CD4-positive, alpha-beta memory T cell (primary cell): ENCODE measurements around the gene NRARP. TPM values are rescaled to one million over a fixed set of nuclear protein-coding genes. Genes with fewer than 3 reads are reported as not detected.

Experiments
- CTCF ChIA-PET: fragments of 350-600 bp; sonication (Branson Sonifier 250); formaldehyde crosslinking; loops from one replicate; lab custom pipeline; 2021; ENCODE audit warnings: inconsistent platforms; ENCODE audit not compliant: partially characterized antibody; lab: Charles Lee
- POLR2A ChIA-PET: fragments of 350-600 bp; sonication (Branson Sonifier 250); formaldehyde crosslinking; loops from one replicate; lab custom pipeline; 2021; ENCODE audit not compliant: partially characterized antibody; lab: Charles Lee
- DNase-seq, 5 donors: peaks; one replicate each; pipeline versions ENCODE4 v3.0.0 to v3.0.0-alpha.2; 2020 to 2022; ENCODE audit warnings: mixed read lengths in 1 of 5
- H3K27ac ChIP-seq: one replicate; pipeline ENCODE4 v1.7.0; 2013; ENCODE audit warnings: low read depth, low read length
- H3K27me3 ChIP-seq: 2 replicates; pipeline ENCODE4 v1.7.0; 2013; ENCODE audit warnings: mild to moderate bottlenecking, low read length, moderate library complexity; ENCODE audit not compliant: insufficient read depth
- H3K36me3 ChIP-seq: 2 replicates; pipeline ENCODE4 v1.7.0; 2013; ENCODE audit warnings: mild to moderate bottlenecking, low read length, moderate library complexity; ENCODE audit not compliant: insufficient read depth
- H3K4me1 ChIP-seq: 2 replicates; pipeline ENCODE4 v1.7.0; 2013; ENCODE audit warnings: mild to moderate bottlenecking, low read length, moderate library complexity; ENCODE audit not compliant: insufficient read depth
- H3K4me3 ChIP-seq, 2 donors: one replicate each; pipeline ENCODE4 v1.7.0; 2013; ENCODE audit warnings: low read length in 2 of 2, mild to moderate bottlenecking in 1 of 2
- H3K9me3 ChIP-seq, 2 donors: one replicate each; pipeline ENCODE4 v1.7.0; 2013; ENCODE audit warnings: low read length in 2 of 2, control low read depth in 1 of 2; ENCODE audit not compliant: control insufficient read depth in 1 of 2
- H3K27ac Mint-ChIP-seq, 7 donors: one replicate each; pipeline ENCODE4 v1.8.0; 2020 to 2021; ENCODE audit warnings: mixed read lengths in 7 of 7, mild to moderate bottlenecking in 6 of 7, inconsistent platforms in 3 of 7, moderate library complexity in 3 of 7
- H3K27me3 Mint-ChIP-seq, 2 donors: one replicate each; pipeline ENCODE4 v1.8.0; 2020 to 2021; ENCODE audit warnings: mixed read lengths in 2 of 2
- H3K36me3 Mint-ChIP-seq, 2 donors: one replicate each; pipeline ENCODE4 v1.8.0; 2020 to 2021; ENCODE audit warnings: mixed read lengths in 2 of 2, inconsistent platforms in 1 of 2, mild to moderate bottlenecking in 1 of 2
- H3K4me1 Mint-ChIP-seq, 4 donors: one replicate each; pipeline ENCODE4 v1.8.0; 2020 to 2021; ENCODE audit warnings: mixed read lengths in 4 of 4, mild to moderate bottlenecking in 1 of 4
- H3K4me3 Mint-ChIP-seq, 8 donors: one replicate each; pipeline ENCODE4 v1.8.0; 2020 to 2021; ENCODE audit warnings: mixed read lengths in 8 of 8, mild to moderate bottlenecking in 7 of 8, moderate library complexity in 6 of 8, inconsistent platforms in 3 of 8
- H3K9me3 Mint-ChIP-seq, 8 donors: one replicate each; pipeline ENCODE4 v1.8.0; 2020 to 2021; ENCODE audit warnings: mixed read lengths in 8 of 8, mild to moderate bottlenecking in 5 of 8, inconsistent platforms in 3 of 8, moderate library complexity in 1 of 8
- intact Hi-C: fragments of 100-400 bp; cut with micrococcal nuclease; formaldehyde crosslinking; loops from one replicate; pipeline ENCODE4 v1.15.1; 2023
- polyA plus RNA-seq, 2 donors: library from polyadenylated mRNA; unstranded; fragments of 300-500 nt; fragmentation: Illumina TruSeq; gene quantifications; one replicate each; pipeline ENCODE4 v1.2.3, GENCODE V29; 2021
- total RNA-seq, 2 experiments: library from RNA; stranded (reverse); gene quantifications; one replicate each; pipeline ENCODE4 v1.2.3, GENCODE V29; 2021

The NRARP gene
- total and polyA plus RNA-seq, 4 experiments from 2014 or later: 0.25 to 0.29 TPM; not detected in 2

DNA sequence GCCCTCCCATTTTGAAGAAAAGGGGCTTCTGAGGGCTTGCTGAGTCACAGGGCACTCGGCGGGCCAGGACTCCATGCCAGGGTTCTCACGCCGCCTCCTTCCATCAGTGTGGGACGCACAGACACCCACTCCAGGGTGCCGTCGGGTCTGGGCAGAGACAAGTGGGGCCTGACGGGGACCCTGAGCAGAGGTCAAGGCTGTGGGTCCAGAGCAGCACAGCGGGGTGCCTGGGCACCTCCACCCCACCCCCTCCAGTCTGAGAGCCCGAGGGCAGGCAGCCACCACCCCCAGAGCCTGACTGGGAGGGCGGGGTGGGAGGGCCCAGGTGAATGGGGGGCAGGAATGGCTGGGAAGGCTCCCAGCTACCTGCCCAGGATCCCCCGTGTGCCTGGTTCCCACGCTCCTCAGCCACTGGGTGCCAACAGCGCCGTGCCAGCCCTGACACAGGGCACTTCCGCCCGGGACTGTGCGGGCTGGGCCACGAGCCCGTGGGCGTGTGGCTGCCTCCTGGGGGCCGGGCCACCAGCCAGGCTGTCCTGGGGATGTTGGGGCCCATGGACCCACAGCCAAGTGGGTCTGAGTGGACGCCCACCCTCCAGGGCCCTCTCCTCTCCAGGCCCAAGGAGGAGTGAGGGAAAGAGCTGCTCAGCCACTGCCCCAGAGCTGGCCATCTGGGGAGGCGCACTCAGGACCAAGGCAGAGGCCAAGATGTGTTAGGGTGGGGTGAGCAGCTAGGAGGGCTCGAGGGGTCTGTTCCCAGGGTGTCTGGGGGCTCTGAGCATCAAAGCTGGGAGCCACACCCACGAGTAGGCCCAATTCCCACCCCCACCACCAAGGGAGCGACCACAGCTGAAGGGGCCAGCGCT, 10.1 kb upstream of the NRARP start:
- no peaks in the 10 kb centered on the region for H3K27me3 ChIP-seq
- no peaks in the 10 kb centered on the region for H3K27me3 Mint-ChIP-seq
- H3K9me3 ChIP-seq: no peaks in the 10 kb centered on the region
- H3K9me3 Mint-ChIP-seq: no peaks in the 10 kb centered on the region
- H3K4me1 Mint-ChIP-seq: peaks cover 0 to 3% (median 0%) of the 10 kb centered on the region in 4 donors
- no peak overlapping the region for H3K27ac Mint-ChIP-seq
- no peak overlapping the region for H3K4me3 Mint-ChIP-seq
- intact Hi-C loops: no loop called here
- H3K4me3 ChIP-seq: no peak overlapping the region
- H3K27ac ChIP-seq: no peak overlapping the region
- no peak for DNase-seq
- no peaks in the 10 kb centered on the region for H3K36me3 ChIP-seq
- POLR2A ChIA-PET: no interaction called here
- H3K36me3 Mint-ChIP-seq: no peaks in the 10 kb centered on the region
- CTCF ChIA-PET: interaction anchor here (1.4 kb wide), 1 partner anchor 10 kb away, joined by 4 read pairs; the partner anchor contains the start of gene NRARP
- no peaks in the 10 kb centered on the region for H3K4me1 ChIP-seq

DNA sequence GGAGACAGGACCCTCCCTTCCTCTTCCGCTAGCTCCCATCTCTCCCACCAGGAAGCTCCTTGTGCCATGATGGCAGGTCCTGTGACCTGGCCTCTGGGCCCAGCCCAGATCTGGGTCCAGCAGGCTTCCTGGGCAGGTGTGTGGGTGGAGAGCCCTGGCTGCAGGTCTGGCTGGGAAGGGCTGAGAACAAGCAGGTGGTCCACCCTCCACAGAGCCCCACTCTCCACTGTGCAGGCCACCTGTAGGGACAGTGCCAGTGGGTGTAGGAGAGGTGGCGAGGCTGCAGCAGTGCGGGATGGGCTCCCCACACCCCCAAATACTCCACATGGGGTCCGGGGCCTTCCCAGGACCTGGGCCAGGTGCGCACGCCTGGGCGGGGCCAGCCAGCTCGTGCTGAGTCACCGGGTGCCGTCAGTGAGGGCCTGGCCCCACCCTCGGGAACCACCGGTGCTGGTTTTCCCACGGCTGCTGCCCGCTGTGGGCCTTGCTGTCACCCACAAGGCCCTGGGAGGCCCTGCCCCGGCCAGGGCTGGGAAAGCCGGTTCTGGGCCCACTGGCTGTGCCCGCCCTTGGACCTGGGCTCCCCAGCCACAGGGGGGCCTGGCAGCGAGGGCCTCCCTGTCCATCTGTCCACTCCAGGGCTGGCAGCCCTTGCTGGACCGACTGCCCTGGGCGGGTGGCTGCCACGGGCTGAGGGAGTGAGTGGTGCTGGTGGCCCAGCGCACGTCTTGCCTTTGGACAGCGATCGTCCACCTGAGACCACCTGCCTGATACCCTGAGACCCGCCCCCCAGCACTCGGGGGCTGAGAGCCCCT, 9.3 kb upstream of the NRARP start:
- Mint-ChIP-seq H3K27ac (no peak overlapping the region), H3K9me3 (no peaks in the 10 kb centered on the region), H3K27me3 (no peaks in the 10 kb centered on the region), H3K4me1 (peaks cover 0 to 5% (median 0%) of the 10 kb centered on the region in 4 donors), H3K4me3 (no peak overlapping the region), H3K36me3 (no peaks in the 10 kb centered on the region)
- Histone ChIP-seq H3K9me3 (no peaks in the 10 kb centered on the region), H3K4me1 (peaks cover under 1% of the 10 kb centered on the region), H3K27ac (no peak overlapping the region), H3K36me3 (no peaks in the 10 kb centered on the region), H3K27me3 (no peaks in the 10 kb centered on the region), H3K4me3 (no peak overlapping the region)
- ChIA-PET POLR2A (no interaction called here), CTCF (no interaction called here)
- DNase-seq: no peak
- intact Hi-C loops: no loop called here

DNA sequence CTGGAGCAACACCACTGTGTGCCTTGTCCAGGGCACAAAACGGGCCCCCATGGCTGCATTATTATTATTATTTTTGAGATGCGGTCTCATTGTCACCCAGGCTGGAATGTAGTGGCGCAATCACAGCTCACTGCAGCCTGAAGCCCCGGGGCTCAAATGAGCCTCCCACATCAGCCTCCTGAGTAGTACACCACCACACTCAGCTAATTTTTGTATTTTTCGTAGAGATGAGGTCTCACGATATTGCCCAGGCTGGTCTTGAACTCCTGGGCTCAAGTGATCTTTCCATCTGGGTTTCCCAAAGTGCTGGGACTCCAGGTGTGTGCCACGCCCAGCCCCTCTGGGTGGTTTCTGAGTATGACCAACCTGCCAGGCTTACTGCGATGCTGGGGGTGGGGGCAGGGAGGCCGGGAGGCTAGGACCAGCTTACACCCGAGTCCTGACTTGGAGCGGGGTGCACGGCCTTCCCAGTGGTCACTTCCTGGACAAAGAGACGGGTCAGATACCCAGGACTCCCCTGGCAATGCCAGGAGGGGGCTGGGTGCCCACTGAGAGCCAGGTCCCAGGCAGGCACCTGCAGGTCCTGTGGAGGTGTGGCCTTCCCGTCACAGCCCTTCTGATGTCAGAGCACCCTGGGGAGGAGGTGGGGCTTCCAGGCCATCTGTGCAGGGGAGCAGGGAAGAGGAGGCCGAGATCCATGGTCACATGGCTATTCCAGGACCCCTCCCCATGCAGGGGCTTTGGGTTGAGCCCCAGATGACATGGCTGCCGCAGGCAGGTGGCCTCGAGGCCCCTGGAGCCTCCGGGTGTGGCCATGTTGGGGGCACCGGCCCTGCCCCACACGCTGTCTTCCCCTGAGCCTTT, 8.3 kb upstream of the NRARP start:
- H3K4me1 ChIP-seq: peaks cover 10% of the 10 kb centered on the region
- CTCF ChIA-PET: no interaction called here
- Mint-ChIP-seq H3K36me3 (no peaks in the 10 kb centered on the region), H3K4me3 (no peak overlapping the region), H3K27me3 (no peaks in the 10 kb centered on the region), H3K4me1 (peaks cover under 1 to 9% (median 3%) of the 10 kb centered on the region in 4 donors), H3K27ac (no peak overlapping the region), H3K9me3 (no peaks in the 10 kb centered on the region)
- H3K27ac ChIP-seq: no peak overlapping the region
- intact Hi-C loops: no loop called here
- no peaks in the 10 kb centered on the region for H3K9me3 ChIP-seq
- no peaks in the 10 kb centered on the region for H3K27me3 ChIP-seq
- no peaks in the 10 kb centered on the region for H3K36me3 ChIP-seq
- H3K4me3 ChIP-seq: no peak overlapping the region
- POLR2A ChIA-PET: no interaction called here
- no peak for DNase-seq

DNA sequence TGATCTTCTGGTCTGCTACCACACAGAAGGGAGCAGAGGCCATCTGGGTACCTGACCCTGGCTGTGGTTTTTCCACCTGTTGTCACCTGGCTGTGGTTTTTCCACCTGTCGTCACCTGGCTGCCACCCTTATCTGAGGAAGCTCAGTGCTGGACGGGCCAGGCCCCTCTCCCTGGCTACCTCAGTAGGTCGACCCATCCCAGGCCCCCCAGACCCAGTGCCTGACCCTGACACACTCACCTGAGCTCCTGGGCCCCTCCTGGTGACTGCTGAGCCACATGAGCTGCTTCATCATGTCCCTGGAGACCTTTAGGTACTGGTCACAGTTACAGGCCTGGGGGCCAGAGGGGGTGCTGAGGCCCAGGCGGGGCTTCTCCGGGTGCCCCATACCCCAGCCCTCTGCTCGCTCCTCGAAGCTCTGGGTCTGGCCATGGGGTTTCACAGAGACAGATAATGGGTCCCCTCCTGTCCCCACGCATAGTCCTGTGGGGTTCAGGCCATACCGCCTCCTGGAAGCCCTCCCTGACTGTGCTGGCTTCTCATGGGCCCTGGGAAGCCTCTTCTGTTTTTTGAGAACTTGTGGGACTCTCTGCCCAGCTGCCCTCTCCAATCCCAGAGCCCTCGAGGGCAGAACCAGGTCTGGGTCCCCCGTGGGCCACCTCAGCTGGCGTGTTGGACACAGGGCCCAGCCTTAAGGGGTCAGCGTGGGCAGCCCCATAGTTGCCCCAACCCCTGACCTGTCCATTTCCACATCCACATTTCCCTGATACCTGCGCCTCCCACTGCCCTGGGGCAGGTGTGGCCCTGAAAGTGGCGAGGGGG, 7.5 kb upstream of the NRARP start:
- no peak for DNase-seq
- CTCF ChIA-PET: no interaction called here
- intact Hi-C loops: loop anchor here (10.0 kb wide), 1 partner anchor 225 kb away; no protein-coding TSS in a partner anchor

DNA sequence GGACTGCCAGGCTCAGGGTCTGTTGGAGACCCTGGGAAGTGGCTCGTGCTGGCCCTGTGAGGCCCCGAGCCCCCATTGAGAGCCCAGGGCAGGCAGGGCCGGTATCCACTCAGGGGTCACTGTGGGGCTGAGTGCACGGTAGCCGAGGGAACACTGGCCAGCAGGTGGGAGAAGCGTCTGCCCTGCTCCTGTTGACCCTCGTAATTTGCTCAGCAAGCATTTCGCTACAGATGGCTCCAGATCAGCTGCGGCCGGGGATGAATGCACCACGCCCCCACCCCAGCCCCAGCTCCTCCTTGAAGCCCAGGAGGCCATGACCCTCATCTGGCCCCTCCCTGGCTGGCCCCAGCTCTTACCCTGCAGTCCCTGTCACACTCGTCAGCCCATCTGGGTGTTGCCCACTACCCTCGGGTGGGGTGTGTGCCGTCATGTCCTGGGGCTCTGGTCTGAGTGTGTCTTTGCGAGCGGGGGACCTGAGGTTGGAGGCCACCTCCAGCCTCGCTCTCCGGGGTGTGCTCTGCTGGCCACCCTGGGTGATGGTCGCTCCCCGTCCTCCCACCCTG, 6.1 kb upstream of the NRARP start:
- H3K4me3 ChIP-seq: no peak overlapping the region
- H3K27ac ChIP-seq: no peak overlapping the region
- Mint-ChIP-seq H3K9me3 (no peaks in the 10 kb centered on the region), H3K4me3 (no peak overlapping the region), H3K27ac (no peak overlapping the region), H3K36me3 (no peaks in the 10 kb centered on the region), H3K27me3 (no peaks in the 10 kb centered on the region), H3K4me1 (peaks cover 2 to 21% (median 9%) of the 10 kb centered on the region in 4 donors)
- no peaks in the 10 kb centered on the region for H3K36me3 ChIP-seq
- H3K4me1 ChIP-seq: peaks cover 20% of the 10 kb centered on the region
- ChIA-PET POLR2A (no interaction called here), CTCF (interaction anchor here (0.6 kb wide), 1 partner anchor 317 kb away, joined by 3 read pairs; no protein-coding TSS in a partner anchor)
- H3K9me3 ChIP-seq: no peaks in the 10 kb centered on the region
- intact Hi-C loops: loop anchor here (10.0 kb wide), 1 partner anchor 227 kb away; no protein-coding TSS in a partner anchor
- H3K27me3 ChIP-seq: no peaks in the 10 kb centered on the region
- DNase-seq: no peak

More for the DNA sequence above, 7.5 kb upstream of the NRARP start:
- Mint-ChIP-seq H3K27ac (no peak overlapping the region), H3K4me1 (peaks cover 2 to 14% (median 6%) of the 10 kb centered on the region in 4 donors), H3K36me3 (no peaks in the 10 kb centered on the region), H3K9me3 (no peaks in the 10 kb centered on the region), H3K4me3 (no peak overlapping the region), H3K27me3 (no peaks in the 10 kb centered on the region)
- no peaks in the 10 kb centered on the region for H3K27me3 ChIP-seq
- no peak overlapping the region for H3K27ac ChIP-seq
- H3K4me1 ChIP-seq: peaks cover 18% of the 10 kb centered on the region
- no peaks in the 10 kb centered on the region for H3K9me3 ChIP-seq
- H3K36me3 ChIP-seq: no peaks in the 10 kb centered on the region
- POLR2A ChIA-PET: no interaction called here
- no peak overlapping the region for H3K4me3 ChIP-seq
